Astrocyte of the cerebellum (primary cell): ENCODE data around the gene RAC2.
A peak's percentile ranks its signal among the peaks of the same experiment; 100 is the strongest.

Experiments used
- DNase-seq: peaks from one replicate; pipeline ENCODE4 v3.0.0-alpha.2; 2011; ENCODE audit warnings: low read depth
- H3K4me3 ChIP-seq: 2 replicates; pipeline ENCODE4 v1.5.1; 2011; ENCODE audit warnings: mild to moderate bottlenecking, low read depth, low read length, moderate library complexity
- CTCF ChIP-seq: IDR thresholded peaks from 2 replicates; pipeline ENCODE4 v1.5.1; 2012; ENCODE audit warnings: low read length, low read depth, moderate library complexity, mild to moderate bottlenecking; ENCODE audit errors: missing control alignments
- in situ Hi-C: cut with HindIII; loops from 2 replicates; pipeline ENCODE4 v1.10.0; 2017; ENCODE audit warnings: low sequenced_read_pairs

RAC2 gene

DNA sequence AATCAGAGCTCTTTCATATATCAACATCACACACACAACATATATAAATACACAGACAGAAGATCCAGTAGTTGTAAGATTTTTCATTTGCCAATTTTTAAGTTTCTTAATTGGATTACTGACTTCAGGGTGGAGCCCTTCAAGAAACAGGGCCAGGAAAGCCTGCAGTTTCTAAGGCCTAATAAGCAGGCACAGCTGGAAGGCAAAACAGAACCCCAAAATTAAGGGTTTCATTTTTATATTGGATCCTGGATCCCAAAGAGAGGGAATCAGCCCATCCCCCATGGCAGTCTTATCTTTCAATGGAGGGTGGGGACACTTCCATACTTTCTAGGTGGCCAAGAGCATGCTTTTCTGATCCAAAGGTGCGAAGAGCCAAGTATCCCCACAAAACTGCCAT lies 51.3 kb downstream of the RAC2 start:
- DNase-seq: no peak
- no peak for TF ChIP-seq CTCF
- H3K4me3 ChIP-seq: no peak overlapping the region
- in situ Hi-C loops: no loop called here

- H3K4me3 ChIP-seq: no peak overlapping the region
- in situ Hi-C loops: no loop called here
Measured at GRCh38 chr22:37192204-37192603, 51.9 kb downstream of the RAC2 start.

GRCh38 chr22:37190262-37190780 lies 53.7 kb downstream of the RAC2 start:
- no peak for TF ChIP-seq CTCF
- H3K4me3 ChIP-seq: no peak overlapping the region
- in situ Hi-C loops: no loop called here

More at GRCh38 chr22:37192204-37192603, 51.9 kb downstream of the RAC2 start:
- no peak for TF ChIP-seq CTCF
- DNase-seq: no peak

GRCh38 chr22:37188901-37189466 lies 55.1 kb downstream of the RAC2 start:
- H3K4me3 ChIP-seq: no peak overlapping the region
- TF ChIP-seq CTCF: no peak
- in situ Hi-C loops: no loop called here

More at GRCh38 chr22:37190262-37190780, 53.7 kb downstream of the RAC2 start:
- DNase-seq: no peak

GRCh38 chr22:37187891-37188761 lies 55.9 kb downstream of the RAC2 start, which contains the start of gene C1QTNF6:
Gene C1QTNF6, minus strand, starts transcription at chr22:37188247. Its CDS starts 34 bp downstream, at chr22:37188213.
- DNase-seq: no peak
- peak within 1 kb of the TSS; percentile 44 for H3K4me3 ChIP-seq
- in situ Hi-C loops: no loop called here

More at GRCh38 chr22:37188901-37189466, 55.1 kb downstream of the RAC2 start:
- no peak for DNase-seq

More at GRCh38 chr22:37187891-37188761, 55.9 kb downstream of the RAC2 start, which contains the start of gene C1QTNF6:
- no peak for TF ChIP-seq CTCF
